Neutrophil (primary cell): Measurements from ENCODE around the gene PRKAR2A.
"Not testable (repeated sequence)": the region's sequence is repeated elsewhere in the genome, so short reads cannot be mapped to it uniquely, and the experiment has no call there.

Experiments used
- H3K27ac ChIP-seq: fragments of 200-600 bp; sonication (generic); 2 replicates; pipeline ENCODE4 v1.5.1; 2016; ENCODE audit warnings: mild to moderate bottlenecking, moderate library complexity
- H3K27me3 ChIP-seq: fragments of 200-600 bp; sonication (generic); 2 replicates; pipeline ENCODE4 v1.6.0; 2016; ENCODE audit warnings: mild to moderate bottlenecking
- H3K36me3 ChIP-seq: fragments of 200-600 bp; sonication (generic); 2 replicates; pipeline ENCODE4 v1.5.1; 2017
- H3K4me1 ChIP-seq, 2 experiments: fragments of 200-600 bp in 1 of 2; sonication (generic) in 1 of 2; 1 replicate in 1 of 2; 2 replicates in 1 of 2; pipeline versions ENCODE4 v1.5.1 to v1.6.1; 2013 to 2016; ENCODE audit warnings: low read depth in 1 of 2, low read length in 1 of 2, mild to moderate bottlenecking in 1 of 2, moderate library complexity in 1 of 2; ENCODE audit not compliant: control insufficient read depth in 1 of 2, insufficient read depth in 1 of 2
- H3K4me3 ChIP-seq, 2 experiments: fragments of 200-600 bp in 1 of 2; sonication (generic) in 1 of 2; 1 replicate in 1 of 2; 2 replicates in 1 of 2; pipeline ENCODE4 v1.5.1; 2013 to 2016; ENCODE audit warnings: low read depth in 1 of 2, low read length in 1 of 2, mild to moderate bottlenecking in 1 of 2, moderate library complexity in 1 of 2
- H3K9me3 ChIP-seq: fragments of 200-600 bp; sonication (generic); 2 replicates; pipeline ENCODE4 v1.5.1; 2016
- TF ChIP-seq, protein P1 (sequence below): fragments of 200-600 bp; sonication (generic); IDR thresholded peaks from 2 replicates; pipeline ENCODE4 v1.5.1; 2016; ENCODE audit warnings: antibody characterized with exemption

PRKAR2A gene

GRCh38 chr3:48826451-48826850 lies 21.2 kb downstream of the PRKAR2A start:
- TF ChIP-seq, protein P1, sequence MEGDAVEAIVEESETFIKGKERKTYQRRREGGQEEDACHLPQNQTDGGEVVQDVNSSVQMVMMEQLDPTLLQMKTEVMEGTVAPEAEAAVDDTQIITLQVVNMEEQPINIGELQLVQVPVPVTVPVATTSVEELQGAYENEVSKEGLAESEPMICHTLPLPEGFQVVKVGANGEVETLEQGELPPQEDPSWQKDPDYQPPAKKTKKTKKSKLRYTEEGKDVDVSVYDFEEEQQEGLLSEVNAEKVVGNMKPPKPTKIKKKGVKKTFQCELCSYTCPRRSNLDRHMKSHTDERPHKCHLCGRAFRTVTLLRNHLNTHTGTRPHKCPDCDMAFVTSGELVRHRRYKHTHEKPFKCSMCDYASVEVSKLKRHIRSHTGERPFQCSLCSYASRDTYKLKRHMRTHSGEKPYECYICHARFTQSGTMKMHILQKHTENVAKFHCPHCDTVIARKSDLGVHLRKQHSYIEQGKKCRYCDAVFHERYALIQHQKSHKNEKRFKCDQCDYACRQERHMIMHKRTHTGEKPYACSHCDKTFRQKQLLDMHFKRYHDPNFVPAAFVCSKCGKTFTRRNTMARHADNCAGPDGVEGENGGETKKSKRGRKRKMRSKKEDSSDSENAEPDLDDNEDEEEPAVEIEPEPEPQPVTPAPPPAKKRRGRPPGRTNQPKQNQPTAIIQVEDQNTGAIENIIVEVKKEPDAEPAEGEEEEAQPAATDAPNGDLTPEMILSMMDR: no peak
- Histone ChIP-seq H3K27me3 (no peaks in the 10 kb centered on the region), H3K4me3 (no peak overlapping the region), H3K4me1 (no peaks in the 10 kb centered on the region), H3K27ac (no peak overlapping the region), H3K36me3 (no peaks in the 10 kb centered on the region), H3K9me3 (no peaks in the 10 kb centered on the region)

DNA sequence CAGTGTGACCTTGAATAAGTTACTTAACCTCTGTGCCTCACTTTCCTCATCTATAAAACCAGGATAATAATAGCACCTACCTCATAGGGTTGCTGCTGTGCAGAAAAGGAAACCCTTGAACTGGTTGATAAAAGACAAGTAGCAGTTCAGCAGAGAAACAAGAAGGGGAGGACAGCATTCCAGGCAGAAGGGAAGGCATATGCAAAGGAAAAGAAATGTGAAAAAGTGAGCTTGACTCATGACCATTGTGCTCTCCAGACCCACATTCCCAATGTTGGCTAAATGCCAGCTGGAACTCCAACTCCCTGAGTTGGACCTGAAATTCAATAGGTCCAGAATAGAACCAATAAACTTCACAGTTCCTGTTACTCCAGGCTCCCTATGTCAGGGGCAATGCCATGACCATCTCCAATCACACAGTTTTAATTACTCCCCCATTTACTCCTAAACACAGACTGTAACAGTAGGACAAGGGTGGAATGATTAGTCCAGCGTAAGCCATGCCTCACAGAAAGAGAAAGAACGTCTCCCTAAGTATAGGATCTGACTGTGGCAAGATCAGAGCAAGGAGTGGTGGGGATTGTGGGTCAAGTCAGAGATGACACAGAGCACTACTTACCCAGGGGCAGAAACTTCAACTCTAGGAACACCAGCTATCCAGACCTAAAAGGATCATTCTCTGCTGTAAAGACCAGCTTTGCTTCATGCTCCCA lies 26.9 kb downstream of the PRKAR2A start:
- no peaks in the 10 kb centered on the region for H3K36me3 ChIP-seq
- no peaks in the 10 kb centered on the region for H3K9me3 ChIP-seq
- H3K4me3 ChIP-seq: no peak overlapping the region
- H3K4me1 ChIP-seq: peaks cover 0 to 3% of the 10 kb centered on the region in 2 experiments
- no peaks in the 10 kb centered on the region for H3K27me3 ChIP-seq
- no peak overlapping the region for H3K27ac ChIP-seq
- TF ChIP-seq, protein P1: no peak

- H3K27me3 ChIP-seq: no peaks in the 10 kb centered on the region
- no peak overlapping the region for H3K4me3 ChIP-seq
- no peaks in the 10 kb centered on the region for H3K36me3 ChIP-seq
- TF ChIP-seq, protein P1: no peak
- H3K9me3 ChIP-seq: no peaks in the 10 kb centered on the region
- H3K4me1 ChIP-seq: peaks cover 0 to 3% of the 10 kb centered on the region in 2 experiments
- no peak overlapping the region for H3K27ac ChIP-seq
Observed at GRCh38 chr3:48819234-48820221, 28.1 kb downstream of the PRKAR2A start.

DNA sequence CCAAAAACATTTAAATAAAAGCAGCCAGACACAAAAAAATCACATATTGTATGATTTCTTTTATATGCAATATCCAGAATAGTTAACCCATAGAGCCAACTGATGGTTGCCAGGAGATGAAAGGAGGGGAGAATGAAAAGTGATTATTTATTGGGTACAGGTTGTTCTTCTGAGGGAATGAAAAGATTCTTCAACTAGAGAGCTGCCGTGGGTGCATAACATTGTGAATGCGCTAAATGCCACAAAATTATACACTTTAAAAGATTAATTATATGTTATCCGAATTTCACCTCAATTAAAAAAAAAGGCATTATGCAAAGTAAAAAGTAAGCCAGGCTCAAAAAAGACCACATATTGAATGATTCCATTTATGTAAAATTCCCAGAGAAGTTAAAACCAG lies 36.1 kb downstream of the PRKAR2A start:
- Histone ChIP-seq H3K9me3 (no peaks in the 10 kb centered on the region), H3K27ac (peak overlapping the region; percentile 89), H3K36me3 (peaks cover 3% of the 10 kb centered on the region), H3K4me3 (peak overlapping the region in 1 of 2 experiments; percentile 28), H3K27me3 (no peaks in the 10 kb centered on the region), H3K4me1 (peaks cover 33 to 44% of the 10 kb centered on the region in 2 experiments)
- TF ChIP-seq, protein P1: no peak

GRCh38 chr3:48804930-48805329 lies 42.7 kb downstream of the PRKAR2A start:
- H3K4me3 ChIP-seq: no peak overlapping the region
- TF ChIP-seq, protein P1: no peak
- H3K4me1 ChIP-seq: peaks cover 11% of the 10 kb centered on the region in 2 experiments

DNA sequence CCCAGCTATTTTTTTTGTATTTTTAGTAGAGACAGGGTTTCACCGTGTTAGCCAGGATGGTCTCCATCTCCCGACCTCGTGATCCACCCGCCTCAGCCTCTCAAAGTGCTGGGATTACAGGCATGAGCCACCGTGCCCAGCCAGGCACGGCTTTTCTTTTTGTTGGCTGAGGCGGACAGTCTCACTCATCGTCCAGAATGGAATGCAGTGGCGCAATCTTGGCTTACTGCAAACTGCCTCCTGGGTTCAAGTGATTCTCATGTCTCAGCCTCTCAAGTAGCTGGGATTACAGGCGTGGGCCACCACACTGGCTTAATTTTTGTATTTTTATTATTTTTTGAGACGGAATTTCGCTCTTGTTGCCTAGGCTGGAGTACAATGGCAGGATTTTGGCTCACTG lies 46.8 kb downstream of the PRKAR2A start:
- not testable (repeated sequence) for H3K4me1 ChIP-seq, H3K4me3 ChIP-seq, H3K27ac ChIP-seq, H3K9me3 ChIP-seq, H3K36me3 ChIP-seq, H3K27me3 ChIP-seq

More at GRCh38 chr3:48804930-48805329, 42.7 kb downstream of the PRKAR2A start:
- H3K27me3 ChIP-seq: no peaks in the 10 kb centered on the region
- no peaks in the 10 kb centered on the region for H3K9me3 ChIP-seq
- H3K27ac ChIP-seq: no peak overlapping the region
- peaks cover 3% of the 10 kb centered on the region for H3K36me3 ChIP-seq
